DMS 273 (cell line): ENCODE data around the gene CEACAM16.
"Not testable (repeated sequence)": the region's sequence is repeated elsewhere in the genome, so short reads cannot be mapped to it uniquely, and the experiment has no call there.

Experiments used
- DNase-seq: peaks from one replicate; lab custom pipeline; 2025; ENCODE audit not compliant: unreplicated experiment; lab: John Stamatoyannopoulos, UW

CEACAM16 gene

DNA sequence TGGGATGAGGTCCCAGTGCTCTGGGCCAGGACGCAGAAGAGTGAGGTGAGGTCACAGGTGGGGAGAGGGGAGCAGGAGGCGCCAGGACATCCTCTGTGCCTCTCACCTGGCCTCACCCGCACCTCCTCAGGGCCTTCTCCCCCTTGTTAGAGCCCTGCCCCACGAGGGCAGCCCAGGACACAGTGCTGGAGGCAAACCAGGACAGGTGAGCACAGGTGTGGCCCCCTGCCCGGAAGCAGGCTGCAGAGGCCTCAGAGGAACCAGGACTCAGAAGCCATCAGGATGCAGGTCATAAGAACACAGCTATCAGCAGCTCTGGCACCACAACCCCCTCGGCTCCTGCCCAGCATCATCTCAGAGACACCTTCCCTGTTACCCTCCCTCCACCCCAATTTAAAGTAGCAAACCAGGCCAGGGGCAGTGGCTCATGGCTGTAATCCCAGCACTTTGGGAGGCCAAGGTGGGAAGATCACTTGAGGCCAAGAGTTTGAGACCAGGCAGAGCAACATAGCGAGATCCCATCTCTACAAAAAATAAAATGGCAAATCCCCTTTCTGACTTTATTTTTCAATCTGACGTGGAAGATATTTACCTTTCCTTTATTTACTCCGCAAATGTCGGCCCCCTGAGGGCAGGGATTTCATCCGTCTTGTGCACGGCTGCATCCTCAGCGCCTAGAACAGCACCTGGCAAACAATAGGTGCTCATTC is at the start of gene CEACAM16:
CEACAM16 (plus strand) TSS at position 660 of the 710 bp plus-strand sequence. CDS start 2,306 bp downstream, outside the sequence.
- DNase-seq: no peak

DNA sequence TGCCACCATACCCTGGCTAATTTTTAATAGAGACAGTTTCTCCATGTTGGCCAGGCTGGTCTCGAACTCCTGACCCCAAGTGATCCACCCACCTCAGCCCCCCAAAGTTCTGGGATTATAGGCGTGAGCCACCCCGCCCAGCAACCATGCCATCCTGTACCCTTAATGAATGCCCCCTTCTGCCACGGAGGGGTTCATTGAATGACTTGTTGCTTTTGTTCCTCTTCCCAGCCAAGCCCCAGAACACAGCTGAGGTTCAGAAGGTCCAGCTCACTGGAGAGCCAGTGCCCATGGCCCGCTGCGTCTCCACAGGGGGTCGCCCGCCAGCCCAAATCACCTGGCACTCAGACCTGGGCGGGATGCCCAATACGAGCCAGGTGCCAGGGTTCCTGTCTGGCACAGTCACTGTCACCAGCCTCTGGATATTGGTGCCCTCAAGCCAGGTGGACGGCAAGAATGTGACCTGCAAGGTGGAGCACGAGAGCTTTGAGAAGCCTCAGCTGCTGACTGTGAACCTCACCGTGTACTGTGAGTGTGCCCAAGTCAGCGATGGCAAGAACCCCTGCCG is 49.3 kb upstream of the CEACAM16 start:
- DNase-seq: no peak

GRCh38 chr19:44653343-44653742 is 45.6 kb upstream of the CEACAM16 start:
- no peak for DNase-seq

GRCh38 chr19:44653977-44654774 is 44.8 kb upstream of the CEACAM16 start:
- peak; percentile 65 for DNase-seq

- peak; percentile 80 for DNase-seq
Measured at GRCh38 chr19:44657211-44657921, 41.6 kb upstream of the CEACAM16 start.

DNA sequence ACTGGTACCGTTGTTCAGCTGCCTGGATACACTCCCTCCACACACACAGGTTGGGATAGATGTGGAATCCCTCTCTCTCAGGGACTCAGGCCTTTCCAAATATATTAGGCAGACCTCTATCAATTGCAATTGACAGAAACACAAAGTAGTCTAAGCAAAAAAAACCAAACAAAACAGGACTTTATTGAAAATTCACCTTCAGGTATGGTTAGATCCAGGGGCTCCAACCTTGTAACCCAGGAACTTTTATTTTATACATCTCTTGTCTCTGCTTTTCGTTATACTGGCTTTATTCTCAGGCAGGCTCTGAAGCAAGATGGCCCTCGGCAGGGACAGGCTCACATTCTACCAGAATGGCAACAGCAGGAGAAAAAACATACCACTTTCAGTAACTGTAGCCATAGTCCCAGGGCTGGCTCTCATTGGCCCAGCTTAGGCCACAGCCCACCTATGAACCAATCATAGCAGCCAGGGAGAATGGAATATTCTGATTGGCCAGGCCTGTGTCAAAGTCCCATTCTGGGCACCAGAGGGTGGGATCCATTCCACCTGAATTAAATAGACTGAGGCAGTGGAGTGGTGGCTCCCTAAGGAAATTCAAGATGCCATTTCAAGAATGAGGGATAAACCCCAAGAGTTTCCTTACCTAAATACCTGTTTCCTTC is 40.8 kb upstream of the CEACAM16 start:
- peak; percentile 39 for DNase-seq

- no peak for DNase-seq
Measured at GRCh38 chr19:44660081-44660480, 38.9 kb upstream of the CEACAM16 start.

GRCh38 chr19:44661205-44661604 is 37.7 kb upstream of the CEACAM16 start:
- no peak for DNase-seq

DNA sequence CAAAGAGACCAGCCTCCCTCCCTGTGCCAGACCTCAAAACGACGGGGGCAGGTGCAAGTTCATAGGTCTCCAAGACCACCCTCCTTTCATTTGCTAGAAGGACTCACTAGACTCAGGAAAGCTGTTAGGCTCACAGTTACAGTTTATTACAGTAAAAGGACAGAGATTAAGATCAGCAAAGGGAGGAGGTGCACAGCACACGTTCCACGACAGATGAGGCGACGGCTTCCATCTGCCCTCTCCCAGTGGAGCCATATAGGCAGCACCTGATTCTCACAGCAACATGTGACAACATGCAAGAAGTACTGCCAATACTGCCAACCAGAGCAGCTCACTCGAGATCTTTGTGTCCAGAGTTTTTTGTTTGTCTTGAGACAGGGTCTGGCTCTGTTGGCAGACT is 37.0 kb upstream of the CEACAM16 start:
- DNase-seq: peak; percentile 72

- no peak for DNase-seq
Measured at GRCh38 chr19:44662691-44663385, 36.1 kb upstream of the CEACAM16 start.

DNA sequence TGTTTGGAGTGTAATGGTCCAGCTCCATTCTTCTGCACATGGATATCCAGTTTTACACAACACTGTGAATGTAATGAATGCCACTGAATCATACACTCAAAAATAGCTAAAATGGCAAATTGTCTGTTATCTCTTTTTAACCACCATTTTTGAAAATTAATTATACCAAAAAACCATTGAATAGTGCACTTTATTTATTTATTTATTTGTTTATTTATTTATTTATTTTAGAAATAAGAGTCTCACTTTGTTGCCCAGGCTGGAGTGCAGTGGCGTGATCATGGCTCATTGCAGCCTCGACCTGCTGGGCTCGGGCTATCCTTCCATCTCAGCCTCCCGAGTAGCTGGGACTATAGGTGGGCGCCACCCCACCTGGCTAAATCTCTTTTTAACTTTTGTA is 35.0 kb upstream of the CEACAM16 start:
- DNase-seq: no peak

- no peak for DNase-seq
Measured at GRCh38 chr19:44664976-44665375, 34.0 kb upstream of the CEACAM16 start.

- DNase-seq: peak; percentile 36
Measured at GRCh38 chr19:44666852-44667556, 31.9 kb upstream of the CEACAM16 start.

GRCh38 chr19:44668985-44669764 is 29.8 kb upstream of the CEACAM16 start:
- DNase-seq: no peak

DNA sequence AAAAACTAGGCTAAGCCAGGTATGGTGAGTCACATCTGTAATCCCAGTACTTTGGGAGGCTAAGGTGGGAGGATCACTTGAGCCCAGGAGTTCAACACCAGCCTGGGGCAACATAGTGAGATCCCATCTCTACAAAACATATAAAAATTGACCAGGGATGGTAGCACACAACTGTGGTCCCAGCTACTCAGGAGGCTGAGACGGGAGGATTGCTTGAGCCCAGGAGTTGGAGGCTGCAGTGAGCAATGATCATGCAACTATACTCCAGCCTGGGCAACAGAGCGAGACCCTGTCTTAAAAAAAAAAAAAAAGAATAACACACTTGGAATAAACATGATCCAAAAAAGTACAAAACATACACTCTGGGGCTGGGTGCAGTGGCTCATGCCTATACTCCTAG is 28.9 kb upstream of the CEACAM16 start:
- DNase-seq: not testable (repeated sequence)

DNA sequence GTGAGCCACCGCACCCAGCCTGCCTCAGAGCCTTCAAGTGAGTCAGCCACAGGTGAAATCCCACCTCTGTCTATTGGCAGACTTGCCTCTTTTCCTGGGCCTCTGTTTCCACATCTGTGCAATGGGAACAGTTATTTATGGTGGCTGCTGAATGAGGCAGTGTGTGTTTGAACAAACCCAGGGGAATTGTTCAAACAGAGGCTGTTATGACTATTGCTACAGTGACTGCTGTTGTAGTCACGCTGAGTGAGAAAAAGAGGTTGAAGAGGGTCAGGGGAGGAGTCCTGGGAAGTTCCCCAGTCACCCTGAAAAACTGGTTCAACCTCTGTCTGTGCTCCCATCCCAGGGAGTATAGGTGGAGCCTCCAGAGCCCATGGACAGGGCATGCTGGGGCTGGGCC is 27.6 kb upstream of the CEACAM16 start, which contains the start of gene CEACAM19:
CEACAM19 (plus strand) TSS at position 83 of the 400 bp plus-strand sequence. CDS start 450 bp downstream, outside the sequence.
- no peak for DNase-seq

- DNase-seq: peak; percentile 26
Measured at GRCh38 chr19:44672226-44672625, 26.7 kb upstream of the CEACAM16 start.

- no peak for DNase-seq
Measured at GRCh38 chr19:44673510-44673909, 25.4 kb upstream of the CEACAM16 start.

DNA sequence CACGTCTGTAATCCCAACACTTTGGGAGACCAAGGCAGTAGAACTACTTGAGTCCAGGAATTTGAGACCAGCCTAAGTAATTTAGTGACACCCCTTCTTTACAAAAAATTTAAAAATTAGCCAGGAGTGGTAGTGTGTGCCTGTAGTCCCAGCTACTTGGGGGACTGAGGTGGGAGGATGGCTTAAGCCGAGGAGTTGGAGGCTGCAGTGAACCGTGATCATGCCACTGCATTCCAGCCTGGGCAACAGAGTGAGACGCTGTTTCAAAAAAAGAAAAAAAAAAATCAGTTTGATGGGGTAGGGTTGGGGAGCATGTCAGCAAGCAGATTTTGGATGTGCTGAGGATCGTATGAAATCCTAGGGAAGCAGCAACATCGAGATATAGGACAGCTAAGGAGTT is 23.4 kb upstream of the CEACAM16 start:
- DNase-seq: no peak
